Liver (tissue), 9 donors: ENCODE measurements around the gene GRN. TPM values are rescaled to one million over a fixed set of nuclear protein-coding genes. Genes with fewer than 3 reads are reported as not detected.

ENCODE experiments used
- DNase-seq: peaks from one replicate; pipeline ENCODE4 v3.0.0-alpha.2; 2017; ENCODE audit warnings: low spot score
- H3K27ac ChIP-seq, 2 donors: one replicate each; pipeline ENCODE4 v1.7.0; 2013; ENCODE audit warnings: inconsistent platforms in 2 of 2, low read length in 2 of 2, control low read depth in 1 of 2, low read depth in 1 of 2, mild to moderate bottlenecking in 1 of 2
- H3K27me3 ChIP-seq, 4 donors: one replicate each; pipeline versions ENCODE4 v1.6.1 to v1.7.0; 2013; ENCODE audit warnings: low read length in 3 of 4, inconsistent platforms in 1 of 4, mild to moderate bottlenecking in 1 of 4, moderate library complexity in 1 of 4; ENCODE audit not compliant: control insufficient read depth in 4 of 4, insufficient read depth in 4 of 4
- H3K36me3 ChIP-seq, 4 donors: one replicate each; pipeline versions ENCODE4 v1.6.1 to v1.7.0; 2013; ENCODE audit warnings: low read length in 3 of 4, mild to moderate bottlenecking in 3 of 4, low read depth in 1 of 4, moderate library complexity in 1 of 4; ENCODE audit not compliant: control insufficient read depth in 4 of 4, insufficient read depth in 3 of 4
- H3K4me1 ChIP-seq, 4 donors: one replicate each; pipeline versions ENCODE4 v1.6.1 to v1.7.0; 2013; ENCODE audit warnings: low read length in 3 of 4, mild to moderate bottlenecking in 3 of 4, moderate library complexity in 1 of 4; ENCODE audit not compliant: control insufficient read depth in 4 of 4, insufficient read depth in 4 of 4
- H3K4me3 ChIP-seq, 3 donors: one replicate each; pipeline versions ENCODE4 v1.6.1 to v1.7.0; 2013; ENCODE audit warnings: low read length in 3 of 3, control low read depth in 1 of 3, low read depth in 1 of 3, mild to moderate bottlenecking in 1 of 3
- H3K9ac ChIP-seq, 2 donors: one replicate each; pipeline ENCODE4 v1.7.0; 2013; ENCODE audit warnings: low read length in 2 of 2, mild to moderate bottlenecking in 2 of 2, moderate library complexity in 2 of 2, control low read depth in 1 of 2, low read depth in 1 of 2
- H3K9me3 ChIP-seq, 4 donors: one replicate each; pipeline versions ENCODE4 v1.6.1 to v1.7.0; 2013; ENCODE audit warnings: low read length in 3 of 4; ENCODE audit not compliant: control insufficient read depth in 4 of 4
- ATF3 ChIP-seq: IDR thresholded peaks from 2 replicates; pipeline ENCODE4 v1.6.1; 2016; ENCODE audit warnings: antibody characterized with exemption
- EGR1 ChIP-seq, 2 donors: IDR thresholded peaks; 2 replicates each; pipeline ENCODE4 v1.6.1; 2016 to 2018; ENCODE audit warnings: antibody characterized with exemption in 2 of 2, low read depth in 2 of 2
- FOXA1 ChIP-seq: IDR thresholded peaks from 2 replicates; pipeline ENCODE4 v1.6.1; 2016; ENCODE audit warnings: antibody characterized with exemption
- FOXA2 ChIP-seq: IDR thresholded peaks from 2 replicates; pipeline ENCODE4 v1.6.1; 2016; ENCODE audit warnings: antibody characterized with exemption
- GABPA ChIP-seq, 2 donors: IDR thresholded peaks in 1 of 2; conservative IDR thresholded peaks in 1 of 2; 2 replicates each; pipeline ENCODE4 v1.6.1; 2016; ENCODE audit warnings: antibody characterized with exemption in 2 of 2, mild to moderate bottlenecking in 1 of 2, moderate library complexity in 1 of 2
- HNF4A ChIP-seq, 2 donors: conservative IDR thresholded peaks; 2 replicates each; pipeline ENCODE4 v1.6.1; 2016; ENCODE audit warnings: antibody characterized with exemption in 2 of 2, mild to moderate bottlenecking in 2 of 2
- HNF4G ChIP-seq: IDR thresholded peaks from 2 replicates; pipeline ENCODE4 v1.6.1; 2016; ENCODE audit warnings: antibody characterized with exemption
- JUND ChIP-seq, 2 donors: IDR thresholded peaks; 2 replicates each; pipeline ENCODE4 v1.6.1; 2016; ENCODE audit warnings: antibody characterized with exemption in 2 of 2
- NR2F2 ChIP-seq: IDR thresholded peaks from 2 replicates; pipeline ENCODE4 v1.6.1; 2016; ENCODE audit warnings: antibody characterized with exemption
- RAD21 ChIP-seq, 2 donors: IDR thresholded peaks; 2 replicates each; pipeline ENCODE4 v1.6.1; 2016; ENCODE audit warnings: antibody characterized with exemption in 2 of 2, mild to moderate bottlenecking in 2 of 2
- RXRA ChIP-seq, 2 donors: IDR thresholded peaks; 2 replicates each; pipeline ENCODE4 v1.6.1; 2017 to 2018; ENCODE audit warnings: antibody characterized with exemption in 2 of 2, mild to moderate bottlenecking in 1 of 2
- TAF1 ChIP-seq: conservative IDR thresholded peaks from 2 replicates; pipeline ENCODE4 v1.6.1; 2016; ENCODE audit warnings: antibody characterized with exemption, mild to moderate bottlenecking
- YY1 ChIP-seq: IDR thresholded peaks from 2 replicates; pipeline ENCODE4 v1.6.1; 2016; ENCODE audit warnings: antibody characterized with exemption, mild to moderate bottlenecking
- ZBTB33 ChIP-seq: IDR thresholded peaks from 2 replicates; pipeline ENCODE4 v1.6.1; 2016; ENCODE audit warnings: antibody characterized with exemption
- WGBS: extraction: QIAGEN DNeasy Blood & Tissue Kit; methylation state at CpG from one replicate; pipeline ENCODE4 v1.1.7; 2013; 5-methylcytosine and 5-hydroxymethylcytosine counted together
- polyA plus RNA-seq, 2 donors: library from polyadenylated mRNA; stranded (reverse) in 1 of 2; unstranded in 1 of 2; fragments of 200-250 nt in 1 of 2; fragments of >200 nt in 1 of 2; fragmentation: Nextera tagmentation in 1 of 2; extraction: Ambion mirVana in 1 of 2; gene quantifications; one replicate each; pipeline versions ENCODE4 v1.2.1 to v1.2.3, GENCODE V29; 2013 to 2015
- total RNA-seq, 2 donors: library from RNA; depleted of rRNA; stranded (reverse); fragments of >200 nt; gene quantifications; one replicate each; pipeline ENCODE4 v1.2.3, GENCODE V29; 2014
- TF ChIP-seq, protein P1 (sequence below): IDR thresholded peaks from 2 replicates; pipeline ENCODE4 v1.6.1; 2016; ENCODE audit warnings: antibody characterized with exemption, mild to moderate bottlenecking
- donor health status: healthy.
- donor health status: healthy.
- donor health status: healthy.
- donor health status: healthy.
- donor health status: healthy.

Gene GRN
- total and polyA plus RNA-seq, 4 donors = 90.9 to 166 (median 133) TPM

DNA sequence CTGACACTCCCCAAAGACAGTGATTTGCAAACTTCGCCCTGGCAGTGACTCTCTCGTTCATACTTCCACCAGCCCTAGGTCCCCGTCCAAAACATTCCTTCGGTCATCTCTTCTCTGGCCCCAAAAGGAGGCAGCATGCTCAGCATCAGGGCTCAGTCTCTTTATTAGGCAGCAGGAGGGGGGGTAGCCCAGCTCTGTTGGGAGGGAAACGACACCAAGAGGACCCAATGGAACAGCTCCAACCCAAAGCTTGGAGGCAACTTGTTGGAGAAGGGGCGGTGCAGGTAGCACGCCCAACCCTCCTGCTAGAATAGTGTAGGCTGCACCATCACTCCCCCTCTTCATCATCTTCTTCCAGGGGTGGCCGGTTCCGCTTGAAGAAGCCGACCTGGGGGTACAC lies 26.9 kb downstream of the GRN start:
- Histone ChIP-seq H3K27me3 (no peaks in the 10 kb centered on the region), H3K27ac (no peak overlapping the region), H3K4me1 (no peaks in the 10 kb centered on the region), H3K4me3 (no peak overlapping the region), H3K9me3 (no peaks in the 10 kb centered on the region), H3K9ac (no peak overlapping the region), H3K36me3 (no peaks in the 10 kb centered on the region)
- WGBS = 77% methylated on average over 10 of the region's 10 CpGs
- DNase-seq = no peak
- TF ChIP-seq EGR1 (IDR thresholded peaks at IDR 0.05; ENCODE audit: low read depth in 2 of 2) (no peak), JUND (IDR thresholded peaks at IDR 0.05) (no peak), HNF4A (conservative IDR thresholded peaks at IDR 0.05) (no peak), FOXA1 (no peak), RXRA (IDR thresholded peaks at IDR 0.05) (no peak), NR2F2 (no peak), HNF4G (no peak), ATF3 (no peak), RAD21 (IDR thresholded peaks at IDR 0.05) (no peak)
- TF ChIP-seq, protein P1, sequence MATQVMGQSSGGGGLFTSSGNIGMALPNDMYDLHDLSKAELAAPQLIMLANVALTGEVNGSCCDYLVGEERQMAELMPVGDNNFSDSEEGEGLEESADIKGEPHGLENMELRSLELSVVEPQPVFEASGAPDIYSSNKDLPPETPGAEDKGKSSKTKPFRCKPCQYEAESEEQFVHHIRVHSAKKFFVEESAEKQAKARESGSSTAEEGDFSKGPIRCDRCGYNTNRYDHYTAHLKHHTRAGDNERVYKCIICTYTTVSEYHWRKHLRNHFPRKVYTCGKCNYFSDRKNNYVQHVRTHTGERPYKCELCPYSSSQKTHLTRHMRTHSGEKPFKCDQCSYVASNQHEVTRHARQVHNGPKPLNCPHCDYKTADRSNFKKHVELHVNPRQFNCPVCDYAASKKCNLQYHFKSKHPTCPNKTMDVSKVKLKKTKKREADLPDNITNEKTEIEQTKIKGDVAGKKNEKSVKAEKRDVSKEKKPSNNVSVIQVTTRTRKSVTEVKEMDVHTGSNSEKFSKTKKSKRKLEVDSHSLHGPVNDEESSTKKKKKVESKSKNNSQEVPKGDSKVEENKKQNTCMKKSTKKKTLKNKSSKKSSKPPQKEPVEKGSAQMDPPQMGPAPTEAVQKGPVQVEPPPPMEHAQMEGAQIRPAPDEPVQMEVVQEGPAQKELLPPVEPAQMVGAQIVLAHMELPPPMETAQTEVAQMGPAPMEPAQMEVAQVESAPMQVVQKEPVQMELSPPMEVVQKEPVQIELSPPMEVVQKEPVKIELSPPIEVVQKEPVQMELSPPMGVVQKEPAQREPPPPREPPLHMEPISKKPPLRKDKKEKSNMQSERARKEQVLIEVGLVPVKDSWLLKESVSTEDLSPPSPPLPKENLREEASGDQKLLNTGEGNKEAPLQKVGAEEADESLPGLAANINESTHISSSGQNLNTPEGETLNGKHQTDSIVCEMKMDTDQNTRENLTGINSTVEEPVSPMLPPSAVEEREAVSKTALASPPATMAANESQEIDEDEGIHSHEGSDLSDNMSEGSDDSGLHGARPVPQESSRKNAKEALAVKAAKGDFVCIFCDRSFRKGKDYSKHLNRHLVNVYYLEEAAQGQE = no peak

DNA sequence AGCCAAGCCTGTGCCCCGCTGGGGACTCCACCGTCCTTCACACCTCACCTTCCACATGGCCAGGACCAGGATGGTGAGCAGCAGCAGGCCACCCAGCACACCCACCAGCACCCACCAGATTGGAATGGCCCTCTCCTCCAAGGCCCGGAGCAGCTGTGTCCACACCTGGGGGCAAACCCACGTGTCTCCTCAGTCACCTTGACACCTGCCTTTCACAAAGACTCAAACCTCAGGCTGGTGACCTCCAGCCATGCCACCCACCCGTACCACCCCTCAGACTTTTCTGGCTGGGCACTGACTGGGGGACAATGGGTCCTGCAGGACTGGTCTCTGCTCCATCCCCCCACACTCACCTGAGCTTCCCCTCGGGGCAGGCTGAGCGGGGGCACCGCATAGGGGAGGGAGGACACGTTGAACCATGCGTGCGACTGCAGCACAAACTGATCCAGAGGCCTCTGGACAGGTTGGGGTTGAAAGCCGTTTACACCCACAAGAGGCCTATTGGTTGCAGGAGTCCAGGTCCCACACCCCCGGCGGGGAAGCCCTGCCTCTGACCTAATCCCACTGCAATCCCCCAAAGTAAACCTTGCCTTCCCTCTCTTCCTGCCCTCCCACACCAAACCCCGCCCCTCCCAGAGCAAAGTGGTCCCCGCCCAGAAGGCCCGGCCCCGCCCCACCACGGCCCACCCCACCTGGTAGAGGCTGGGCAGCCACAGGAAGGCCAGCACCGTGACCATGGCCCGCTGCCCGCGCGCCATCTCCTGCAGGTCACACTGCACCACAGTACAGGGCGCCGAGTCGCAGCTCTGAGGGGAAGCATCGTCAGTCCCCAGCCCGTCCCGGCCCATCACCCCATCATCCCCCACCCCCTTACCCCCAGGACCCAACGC lies 29.4 kb downstream of the GRN start:
- Histone ChIP-seq H3K36me3 (no peaks in the 10 kb centered on the region), H3K4me3 (no peak overlapping the region), H3K27ac (no peak overlapping the region), H3K9me3 (no peaks in the 10 kb centered on the region), H3K4me1 (no peaks in the 10 kb centered on the region), H3K27me3 (no peaks in the 10 kb centered on the region), H3K9ac (no peak overlapping the region)
- DNase-seq = no peak
- no peak for TF ChIP-seq GABPA (IDR thresholded peaks at IDR 0.05 in 1 of 2, conservative IDR thresholded peaks at IDR 0.05 in 1 of 2)
- no peak for TF ChIP-seq EGR1 (IDR thresholded peaks at IDR 0.05; ENCODE audit: low read depth in 2 of 2)
- no peak for TF ChIP-seq YY1
- TF ChIP-seq ZBTB33 = no peak
- no peak for TF ChIP-seq FOXA1
- no peak for TF ChIP-seq FOXA2
- no peak for TF ChIP-seq TAF1
- 29% methylated on average over 31 of the region's 31 CpGs for WGBS
